ENCODE measurements around the gene APBA2. TPM values are rescaled to one million over a fixed set of nuclear protein-coding genes. Genes with fewer than 3 reads are reported as not detected.

APBA2 gene
- total and polyA plus RNA-seq, 2 of the 4 experiments (the other 2 are of a cell fraction), result 21.7 to 33.0 TPM

DNA sequence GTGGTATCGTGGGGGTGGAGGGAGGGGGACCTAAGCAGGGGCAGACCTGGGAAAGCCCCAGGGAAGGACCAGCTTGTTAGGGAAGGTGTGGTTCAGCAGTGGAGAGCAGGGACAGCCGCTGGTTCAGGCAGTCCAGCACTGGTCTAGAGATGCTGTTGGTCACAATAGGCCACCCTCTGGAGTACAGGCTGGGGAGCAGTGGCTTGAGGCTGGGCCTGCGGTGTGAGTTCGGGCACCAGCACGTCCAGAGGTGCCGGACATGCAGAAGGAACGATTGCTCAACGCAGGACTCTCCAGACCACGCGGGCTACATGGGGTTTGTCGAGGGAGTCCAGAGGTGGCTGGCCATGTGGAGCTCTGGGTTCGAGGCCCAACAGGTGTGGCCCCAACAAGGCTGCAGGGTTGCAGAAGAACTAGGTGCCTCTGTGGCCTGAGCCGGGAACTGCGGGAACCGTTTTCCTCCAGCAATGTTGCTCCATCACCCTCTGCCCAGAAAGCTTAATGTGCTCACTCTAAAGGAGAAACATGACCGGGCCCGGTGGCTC, 143.9 kb downstream of the APBA2 start:
- H3K56ac ChIP-seq (ENCODE audit: extremely low read depth, insufficient read depth, low read length), result no peak overlapping the region
- no peak overlapping the region for H2AK9ac ChIP-seq (replicated peaks; ENCODE audit: low read depth, low read length, poor library complexity)
- dilution Hi-C loops (cut with HindIII; ENCODE audit: low sequenced_read_pairs, unreplicated experiment) (no loop called here), in situ Hi-C loops (cut with MboI; ENCODE audit: low sequenced_read_pairs) (no loop called here), intact Hi-C loops (cut with micrococcal nuclease) (no loop called here)
- no peak overlapping the region for H4K5ac ChIP-seq (ENCODE audit: low read depth, low read length)
- no peak overlapping the region for H4K8ac ChIP-seq (ENCODE audit: low read depth in 2 of 2, low read length in 2 of 2)
- H3K4me3 ChIP-seq (ENCODE audit: insufficient read depth, low read depth, low read length), result no peak overlapping the region
- 96% methylated on average over 15 of the region's 17 CpGs; no CpG with 5 or more reads in 1 of the 2 experiments for WGBS, 2 experiments (ENCODE audit: extremely low coverage in 2 of 2, insufficient read length in 1 of 2)
- H3K14ac ChIP-seq (replicated peaks; ENCODE audit: low read depth, low read length), result no peak overlapping the region
- H3K4ac ChIP-seq (ENCODE audit: low read depth, low read length), result no peak overlapping the region
- H2AFZ ChIP-seq (replicated peaks; ENCODE audit: low read length, poor library complexity), result peak overlapping the region; percentile 32
- H3K36me3 ChIP-seq (ENCODE audit: control insufficient read depth, insufficient read depth, low read length), result no peaks in the 10 kb centered on the region
- BruUV-seq (replicated peaks), result no TSS peak
- POLR2A ChIA-PET (ENCODE audit: unreplicated experiment), result interaction anchor here (0.6 kb wide), 1 partner anchor 14 kb away, joined by 3 read pairs; no protein-coding TSS in a partner anchor
- peaks cover 7 to 19% of the 10 kb centered on the region in 2 experiments for H3K79me1 ChIP-seq (ENCODE audit: low read depth in 1 of 2, low read length in 2 of 2)
- H3K23ac ChIP-seq (ENCODE audit: low read depth, low read length), result no peak overlapping the region
- peaks cover 2% of the 10 kb centered on the region; the same call in 1 of the 2 replicates for H3K4me1 ChIP-seq (ENCODE audit: control insufficient read depth, insufficient read depth, low read length)
- H2BK120ac ChIP-seq (ENCODE audit: low read depth, low read length), result no peak overlapping the region
- DNase-seq, result no peak
- no peaks in the 10 kb centered on the region for H3K27me3 ChIP-seq (ENCODE audit: control insufficient read depth, insufficient read depth, low read length)
- no peak for ATAC-seq (ENCODE audit: low read depth)
- H3K9me1 ChIP-seq (ENCODE audit: insufficient read depth, low read length), result peaks cover 5% of the 10 kb centered on the region; the same call in 1 of the 2 replicates
- H3K9ac ChIP-seq (ENCODE audit: low read depth, low read length), result no peak overlapping the region
- no peak overlapping the region for H2BK5ac ChIP-seq (ENCODE audit: low read depth, low read length, poor library complexity, severe bottlenecking)
- H2BK15ac ChIP-seq (ENCODE audit: low read depth, low read length), result no peak overlapping the region
- H3K4me2 ChIP-seq (ENCODE audit: low read depth, low read length), result no peak overlapping the region
- TF ChIP-seq ELK1 (IDR thresholded peaks at IDR 0.05; ENCODE audit: borderline replicate concordance, low read depth, low read length) (no peak), SMC3 (IDR thresholded peaks at IDR 0.05; ENCODE audit: low read depth, low read length) (no peak), CEBPB (IDR thresholded peaks at IDR 0.05; ENCODE audit: low read depth, low read length) (no peak), POLR2A (IDR thresholded peaks at IDR 0.05; ENCODE audit: low read depth, low read length) (no peak), MXI1 (IDR thresholded peaks at IDR 0.05; ENCODE audit: borderline replicate concordance, low read depth, low read length) (no peak), RFX5 (IDR thresholded peaks at IDR 0.05; ENCODE audit: low read depth, low read length) (no peak), NFE2L2 (IDR thresholded peaks at IDR 0.05; ENCODE audit: low read depth, low read length) (no peak), MAZ (IDR thresholded peaks at IDR 0.05; ENCODE audit: borderline replicate concordance, low read depth, low read length) (no peak)
- TF ChIP-seq, protein P1, sequence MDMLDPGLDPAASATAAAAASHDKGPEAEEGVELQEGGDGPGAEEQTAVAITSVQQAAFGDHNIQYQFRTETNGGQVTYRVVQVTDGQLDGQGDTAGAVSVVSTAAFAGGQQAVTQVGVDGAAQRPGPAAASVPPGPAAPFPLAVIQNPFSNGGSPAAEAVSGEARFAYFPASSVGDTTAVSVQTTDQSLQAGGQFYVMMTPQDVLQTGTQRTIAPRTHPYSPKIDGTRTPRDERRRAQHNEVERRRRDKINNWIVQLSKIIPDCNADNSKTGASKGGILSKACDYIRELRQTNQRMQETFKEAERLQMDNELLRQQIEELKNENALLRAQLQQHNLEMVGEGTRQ (IDR thresholded peaks at IDR 0.05; ENCODE audit: low read depth, low read length), result no peak
- no peak overlapping the region for H3K27ac ChIP-seq (ENCODE audit: insufficient read depth, low read length)
- H3K9me3 ChIP-seq (ENCODE audit: control insufficient read depth, insufficient read depth, low read length), result no peaks in the 10 kb centered on the region; the same call in 1 of the 2 replicates
- peaks cover 6% of the 10 kb centered on the region for H4K20me1 ChIP-seq (ENCODE audit: insufficient read depth, low read length)
- no peak overlapping the region for H4K91ac ChIP-seq (ENCODE audit: insufficient read depth, low read depth, low read length)
- H2AK5ac ChIP-seq (ENCODE audit: low read depth, low read length), result no peak overlapping the region
- no peak overlapping the region for H3K18ac ChIP-seq (ENCODE audit: low read depth, low read length)
- CTCF ChIA-PET, result no interaction called here
- no peak overlapping the region for H2BK20ac ChIP-seq (ENCODE audit: low read depth, low read length)
